GM12891 (cell line): ENCODE measurements around the gene GPHA2.

ENCODE experiments used
- DNase-seq: peaks from one replicate; pipeline ENCODE4 v3.0.0; 2011; ENCODE audit warnings: low spot score; ENCODE audit not compliant: insufficient read length
- FAIRE-seq: peaks from 2 replicates; lab custom pipeline; 2011; peaks lifted over from hg19 to GRCh38; lab: Jason Lieb, UNC
- PAX5 ChIP-seq: IDR thresholded peaks from 2 replicates; pipeline ENCODE4 v1.6.1; 2011; ENCODE audit warnings: low read length, moderate library complexity, mild to moderate bottlenecking; ENCODE audit not compliant: insufficient read depth, severe bottlenecking
- POLR2A ChIP-seq: IDR thresholded peaks from 2 replicates; pipeline ENCODE4 v1.6.1; 2011; ENCODE audit warnings: low read depth, low read length, control low read depth
- POLR2AphosphoS5 ChIP-seq: IDR thresholded peaks from 2 replicates; pipeline ENCODE4 v1.6.1; 2011; ENCODE audit warnings: low read depth, low read length, control low read depth
- POU2F2 ChIP-seq: IDR thresholded peaks from 2 replicates; pipeline ENCODE4 v1.6.1; 2011; ENCODE audit warnings: low read depth, mild to moderate bottlenecking, control low read depth, low read length, moderate library complexity
- SPI1 ChIP-seq: IDR thresholded peaks from 2 replicates; pipeline ENCODE4 v1.6.1; 2011; ENCODE audit warnings: low read depth, low read length, control low read depth
- TAF1 ChIP-seq: IDR thresholded peaks from 2 replicates; pipeline ENCODE4 v1.6.1; 2011; ENCODE audit warnings: low read depth, low read length, control low read depth

Gene GPHA2

GRCh38 chr11:64898541-64898940, 37.2 kb downstream of the GPHA2 start:
- TF ChIP-seq PAX5, result no peak
- TF ChIP-seq POU2F2, result no peak
- TF ChIP-seq POLR2AphosphoS5, result no peak
- no peak for TF ChIP-seq POLR2A
- no peak for TF ChIP-seq TAF1
- TF ChIP-seq SPI1, result no peak
- DNase-seq (no peak), FAIRE-seq (no peak)

- TF ChIP-seq PAX5 (no peak), POLR2A (no peak), SPI1 (no peak), TAF1 (no peak), POLR2AphosphoS5 (no peak)
- DNase-seq, result no peak
- FAIRE-seq, result no peak
Observed at GRCh38 chr11:64898076-64898445, 37.6 kb downstream of the GPHA2 start.

- FAIRE-seq (no peak), DNase-seq (no peak)
- TF ChIP-seq POU2F2, result no peak
- TF ChIP-seq TAF1, result no peak
Observed at GRCh38 chr11:64897381-64898075, 38.2 kb downstream of the GPHA2 start.

GRCh38 chr11:64896448-64897022, 39.2 kb downstream of the GPHA2 start:
- no peak for TF ChIP-seq POLR2AphosphoS5
- TF ChIP-seq POLR2A, result no peak
- no peak for TF ChIP-seq PAX5
- TF ChIP-seq POU2F2, result no peak
- TF ChIP-seq SPI1, result no peak
- TF ChIP-seq TAF1, result no peak
- FAIRE-seq, result no peak
- no peak for DNase-seq

- DNase-seq (no peak), FAIRE-seq (no peak)
- TF ChIP-seq TAF1, result no peak
- no peak for TF ChIP-seq POLR2AphosphoS5
- TF ChIP-seq SPI1, result no peak
- TF ChIP-seq PAX5, result no peak
- no peak for TF ChIP-seq POLR2A
- no peak for TF ChIP-seq POU2F2
Observed at GRCh38 chr11:64894812-64895452, 40.8 kb downstream of the GPHA2 start.

GRCh38 chr11:64894070-64894811, 41.5 kb downstream of the GPHA2 start:
- FAIRE-seq (peak; percentile 94), DNase-seq (peak; percentile 98)
- TF ChIP-seq POU2F2 (0 out of 2 replicates have a peak, but pooled peaks have one; percentile 21), PAX5 (no peak)

GRCh38 chr11:64893194-64894069, 42.3 kb downstream of the GPHA2 start:
- no peak for FAIRE-seq
- no peak for DNase-seq
- no peak for TF ChIP-seq SPI1
- no peak for TF ChIP-seq POLR2A
- TF ChIP-seq POLR2AphosphoS5, result no peak

GRCh38 chr11:64892838-64893193, 42.9 kb downstream of the GPHA2 start:
- FAIRE-seq, result no peak
- TF ChIP-seq POU2F2, result no peak
- no peak for TF ChIP-seq SPI1
- TF ChIP-seq POLR2AphosphoS5, result no peak
- TF ChIP-seq PAX5, result no peak
- no peak for TF ChIP-seq POLR2A
- TF ChIP-seq TAF1, result no peak

GRCh38 chr11:64892411-64892831, 43.3 kb downstream of the GPHA2 start:
- DNase-seq (no peak), FAIRE-seq (no peak)
- no peak for TF ChIP-seq POLR2A
- TF ChIP-seq TAF1, result no peak
- TF ChIP-seq POU2F2, result no peak
- TF ChIP-seq PAX5, result no peak
- no peak for TF ChIP-seq POLR2AphosphoS5
- TF ChIP-seq SPI1, result no peak

More at GRCh38 chr11:64892838-64893193, 42.9 kb downstream of the GPHA2 start:
- DNase-seq, result no peak
